IPS DF 4.7 (cell line): ENCODE data around the gene ZSWIM4.
"Not testable (repeated sequence)": the region's sequence is repeated elsewhere in the genome, so short reads cannot be mapped to it uniquely, and the experiment has no call there.

ENCODE experiments used
- DNase-seq: peaks from one replicate; pipeline ENCODE4 v3.0.0-alpha.2; 2013; ENCODE audit warnings: low spot score; ENCODE audit errors: extremely low read depth

ZSWIM4 gene

GRCh38 chr19:13794757-13795589 lies at the start of gene ZSWIM4:
ZSWIM4 (plus strand) TSS chr19:13795443; CDS start chr19:13795649, 206 bp downstream.
- DNase-seq = peak; percentile 99

DNA sequence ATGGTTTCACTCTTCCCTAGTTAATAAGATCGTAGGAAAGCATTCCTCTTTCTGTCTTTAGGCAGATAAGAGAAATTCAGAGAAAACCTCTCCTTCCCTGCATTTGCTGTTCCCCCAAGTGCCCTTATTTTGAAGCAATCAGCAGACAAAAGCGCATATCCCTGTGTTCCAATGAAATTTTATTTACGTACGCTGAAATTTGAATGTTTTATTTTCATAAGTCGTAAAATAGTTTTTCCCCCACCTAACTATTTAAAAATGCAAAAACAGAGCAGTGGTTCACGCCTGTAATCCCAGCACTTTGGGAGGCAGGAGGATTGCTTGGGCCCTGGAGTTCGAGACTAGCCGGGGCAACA lies 48.2 kb upstream of the ZSWIM4 start:
- no peak for DNase-seq

- DNase-seq = no peak
Measured at GRCh38 chr19:13748169-13748828, 46.9 kb upstream of the ZSWIM4 start.

DNA sequence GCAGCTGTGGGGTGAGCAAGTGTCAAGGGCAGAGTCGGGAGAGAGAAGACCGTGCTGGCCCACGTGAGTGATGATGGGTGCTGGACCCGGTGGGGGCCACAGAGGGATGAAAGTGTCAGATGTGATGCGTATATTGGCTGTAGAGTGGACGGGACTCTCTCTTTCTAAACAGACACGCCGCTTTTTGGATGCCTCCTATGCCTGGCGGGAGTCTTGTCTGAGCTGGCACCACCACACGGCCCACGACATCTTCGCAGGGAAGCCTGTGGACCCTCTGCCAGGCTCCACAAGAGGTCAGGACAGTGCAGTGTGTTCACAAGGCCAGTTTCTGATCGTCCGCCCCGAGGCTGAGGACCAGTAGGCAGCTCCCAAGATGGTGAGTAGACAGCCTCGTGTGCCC lies 43.8 kb upstream of the ZSWIM4 start:
- DNase-seq = no peak

DNA sequence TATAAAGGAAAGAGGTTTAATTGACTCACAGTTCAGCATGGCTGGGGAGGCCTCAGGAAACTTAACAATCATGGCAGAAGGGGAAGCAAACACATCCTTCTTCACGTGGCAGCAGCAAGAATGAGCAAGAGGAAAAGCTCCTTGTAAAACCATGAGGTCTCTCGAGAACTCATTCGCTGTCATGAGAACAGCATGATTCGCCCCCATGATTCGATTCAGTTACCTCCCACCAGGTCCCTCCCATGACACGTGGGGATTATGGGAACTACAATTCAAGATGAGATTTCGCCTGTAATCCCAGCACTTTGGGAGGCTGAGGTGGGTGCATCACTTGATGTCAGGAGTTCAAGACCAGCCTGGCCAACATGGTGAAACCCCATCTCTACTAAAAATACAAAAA lies 41.6 kb upstream of the ZSWIM4 start:
- DNase-seq = not testable (repeated sequence)

DNA sequence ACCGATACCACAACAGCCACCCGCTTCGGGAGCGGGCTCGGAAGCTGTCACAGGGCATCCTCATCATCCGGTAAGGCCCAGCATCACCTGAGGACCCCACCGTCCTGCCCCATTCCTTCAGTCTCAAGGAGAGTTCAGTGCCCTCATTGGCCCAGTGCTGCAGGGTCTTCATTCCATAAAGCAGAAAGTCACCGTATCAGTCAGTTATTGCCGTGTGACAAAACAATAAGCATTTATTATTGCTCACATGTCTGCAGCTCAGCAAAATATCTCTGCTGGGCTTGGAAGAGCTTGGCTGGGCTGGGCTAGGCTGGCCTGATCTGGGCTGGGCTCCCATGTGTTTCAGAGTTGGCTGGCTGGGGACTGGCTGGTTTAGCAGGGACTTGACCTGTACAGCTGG lies 39.0 kb upstream of the ZSWIM4 start:
- no peak for DNase-seq

DNA sequence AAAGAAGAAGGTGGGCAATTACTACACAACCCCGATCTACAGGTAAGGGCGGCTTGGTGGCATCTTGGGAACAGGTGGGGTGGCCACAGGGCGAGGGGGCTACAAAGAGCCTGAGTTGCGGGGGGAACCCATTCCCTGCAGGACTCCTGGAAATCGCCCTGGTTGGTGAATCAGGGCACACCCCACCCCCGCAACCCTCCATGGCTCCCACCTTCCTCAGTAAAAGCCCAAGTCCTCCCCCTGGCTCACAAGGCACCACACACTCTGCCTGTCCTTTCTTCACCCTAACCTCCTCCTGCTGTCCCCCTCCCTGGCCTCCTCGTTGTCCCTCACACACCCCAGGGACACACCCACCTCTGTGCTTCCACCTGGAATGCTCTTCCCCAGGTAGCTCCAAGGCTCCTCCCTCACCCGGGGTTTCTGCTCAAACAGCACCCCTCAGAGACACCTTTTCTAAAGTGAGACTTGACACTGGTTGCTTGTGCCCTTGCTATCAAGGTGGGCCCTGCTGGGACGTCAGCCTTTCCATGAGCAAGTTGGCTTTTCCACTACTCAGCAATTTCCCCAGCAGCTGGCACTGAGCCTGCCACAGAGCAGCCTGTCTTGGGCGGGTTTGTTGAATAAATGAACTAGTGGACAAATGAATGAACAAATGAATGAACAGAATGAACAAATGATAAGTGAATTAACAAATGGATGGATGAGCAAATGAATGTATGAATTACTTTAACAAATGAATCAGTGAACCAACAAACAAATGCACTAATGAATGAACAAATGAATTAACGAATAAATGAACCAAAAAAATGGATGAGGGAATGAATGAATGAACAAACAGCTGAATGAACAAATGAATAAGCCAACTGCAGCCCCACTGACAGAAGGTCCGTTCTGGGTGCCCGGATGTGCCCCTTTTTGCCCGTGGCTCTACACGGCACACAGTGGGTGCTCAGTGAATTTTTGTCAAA lies 37.2 kb upstream of the ZSWIM4 start:
- no peak for DNase-seq

DNA sequence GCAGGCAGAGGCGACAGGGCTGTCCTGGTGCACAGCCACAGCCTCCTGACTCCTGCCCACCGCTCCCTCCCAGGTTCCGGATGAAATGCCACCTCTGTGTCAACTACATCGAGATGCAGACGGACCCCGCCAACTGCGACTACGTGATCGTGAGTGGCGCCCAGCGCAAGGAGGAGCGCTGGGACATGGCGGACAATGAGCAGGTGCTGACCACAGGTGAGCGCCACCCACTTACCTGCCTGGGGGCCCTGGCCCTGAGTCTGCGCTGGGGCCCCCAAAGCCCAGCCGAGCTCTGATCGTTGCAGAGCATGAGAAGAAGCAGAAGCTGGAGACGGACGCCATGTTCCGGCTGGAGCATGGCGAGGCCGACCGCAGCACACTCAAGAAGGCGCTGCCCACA lies 36.4 kb upstream of the ZSWIM4 start:
- DNase-seq = no peak

GRCh38 chr19:13761423-13761822 lies 33.8 kb upstream of the ZSWIM4 start:
- no peak for DNase-seq

- no peak for DNase-seq
Measured at GRCh38 chr19:13762635-13763235, 32.5 kb upstream of the ZSWIM4 start.

GRCh38 chr19:13763265-13763664 lies 32.0 kb upstream of the ZSWIM4 start:
- DNase-seq = no peak

GRCh38 chr19:13764101-13764807 lies 31.0 kb upstream of the ZSWIM4 start, which contains the start of gene MRI1:
MRI1 (plus strand) TSS chr19:13764522; CDS start chr19:13764589, 67 bp downstream.
- no peak for DNase-seq

DNA sequence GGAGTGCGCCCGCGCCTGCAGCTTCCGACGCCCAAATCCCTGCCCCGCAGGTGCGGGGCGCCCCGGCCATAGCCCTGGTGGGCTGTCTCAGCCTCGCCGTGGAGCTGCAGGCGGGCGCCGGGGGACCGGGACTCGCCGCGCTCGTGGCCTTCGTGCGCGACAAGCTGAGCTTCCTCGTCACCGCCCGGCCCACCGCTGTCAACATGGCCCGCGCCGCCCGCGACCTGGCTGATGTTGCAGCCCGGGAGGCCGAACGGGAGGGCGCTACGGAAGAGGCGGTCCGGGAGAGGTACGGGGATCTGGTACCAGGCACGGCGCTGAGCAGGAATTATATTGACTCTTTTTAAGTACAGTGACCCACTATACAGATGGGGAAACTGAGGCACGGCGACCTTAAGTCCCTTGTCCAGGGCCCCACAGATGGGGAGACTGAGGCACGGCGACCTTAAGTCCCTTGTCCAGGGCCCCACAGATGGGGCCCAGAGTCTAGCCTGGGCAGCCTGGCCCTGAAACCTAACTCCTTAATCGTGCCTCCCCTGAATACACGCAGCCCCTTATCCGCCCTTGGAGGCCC lies 30.3 kb upstream of the ZSWIM4 start:
- DNase-seq = no peak

DNA sequence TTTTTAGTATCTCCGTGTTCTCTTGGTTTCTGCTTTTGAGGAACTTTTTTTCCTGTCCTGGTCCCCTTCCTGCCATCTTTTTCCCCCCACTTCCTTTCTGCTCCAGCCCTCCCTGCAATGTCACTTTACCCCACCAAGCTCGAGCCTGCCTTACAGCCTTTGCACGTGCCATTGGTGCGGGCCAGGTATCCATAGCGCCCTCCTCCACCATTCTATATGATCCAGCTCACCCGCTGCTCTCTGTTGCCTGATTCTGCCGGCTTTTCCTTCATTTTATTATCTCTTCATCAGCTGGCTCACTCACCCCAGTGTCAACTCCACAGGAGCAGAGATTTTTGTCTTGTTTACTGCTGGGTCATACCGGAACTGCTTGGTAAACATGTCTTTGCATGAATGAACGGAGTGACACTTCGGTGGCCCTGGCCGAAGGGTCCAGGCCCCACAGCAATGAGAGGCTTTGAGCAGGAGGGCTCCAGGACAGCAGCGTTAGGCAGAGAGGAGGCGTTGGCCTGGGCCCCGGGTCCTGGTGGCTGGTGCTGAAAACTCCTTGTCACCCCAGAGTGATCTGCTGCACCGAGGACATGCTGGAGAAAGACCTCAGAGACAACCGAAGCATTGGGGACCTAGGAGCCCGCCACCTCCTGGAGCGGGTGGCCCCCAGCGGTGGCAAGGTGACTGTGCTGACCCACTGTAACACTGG lies 29.7 kb upstream of the ZSWIM4 start:
- no peak for DNase-seq

DNA sequence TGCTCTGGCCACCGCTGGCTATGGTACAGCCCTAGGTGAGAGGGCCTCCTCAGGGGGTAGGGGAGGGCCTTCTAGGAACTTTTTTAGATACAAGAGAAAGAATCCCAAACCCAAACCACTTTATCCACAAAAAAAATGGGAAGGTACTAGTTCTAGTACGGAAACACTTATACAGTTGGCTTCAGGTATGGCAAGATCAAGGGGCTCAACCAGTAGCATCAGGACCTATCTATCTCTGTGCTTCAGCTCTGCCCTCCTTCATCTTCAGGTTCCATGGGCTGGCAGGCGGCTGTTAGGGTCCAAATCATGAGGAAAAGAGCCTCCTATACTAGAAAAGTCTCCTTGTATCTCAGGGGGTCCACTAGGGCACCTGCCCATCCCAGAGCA lies 29.2 kb upstream of the ZSWIM4 start:
- no peak for DNase-seq

- no peak for DNase-seq
Measured at GRCh38 chr19:13768510-13768909, 26.7 kb upstream of the ZSWIM4 start.

DNA sequence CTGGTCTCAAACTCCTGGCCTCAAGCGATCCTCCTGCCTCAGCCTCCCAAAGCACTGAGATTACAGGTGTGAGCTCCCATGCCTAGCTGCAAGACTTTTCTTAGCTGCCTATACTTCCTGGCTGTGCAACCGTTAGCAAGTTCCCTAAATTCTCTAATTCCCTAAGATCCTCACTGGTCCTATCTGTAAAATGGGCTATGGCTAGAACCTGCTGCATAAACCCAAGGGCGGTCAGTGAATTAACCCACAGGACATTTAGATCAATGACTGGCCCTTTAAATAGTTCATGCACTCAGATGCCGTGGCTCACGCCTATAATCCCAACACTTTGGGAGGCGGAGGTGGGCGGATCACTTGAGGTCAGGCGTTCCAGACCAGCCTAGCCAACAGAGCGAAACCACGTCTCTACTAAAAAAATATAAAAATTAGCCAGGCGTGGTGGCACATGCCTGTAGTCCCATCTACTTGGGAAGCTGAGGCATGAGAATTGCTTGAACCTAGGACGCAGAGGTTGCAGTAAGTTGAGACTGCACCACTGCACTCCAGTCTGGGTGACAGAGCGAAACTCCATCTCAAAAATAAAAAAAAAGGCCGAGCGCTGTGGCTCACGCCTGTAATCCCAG lies 25.1 kb upstream of the ZSWIM4 start:
- no peak for DNase-seq

GRCh38 chr19:13774217-13775191 lies 20.7 kb upstream of the ZSWIM4 start, which contains the start of gene C19orf53:
C19orf53 (plus strand) TSS chr19:13774456; CDS start chr19:13774478, 22 bp downstream.
- DNase-seq = peak; percentile 71
